ENCODE results near the gene AHNAK2.

Gene AHNAK2

GRCh38 chr14:105011312-105011990 lies 33.3 kb upstream of the AHNAK2 start:
- DNase-seq = no peak

- DNase-seq = no peak
These were observed 32.7 kb upstream of the AHNAK2 start for GRCh38 chr14:105010891-105011291.

GRCh38 chr14:105010106-105010505 lies 31.9 kb upstream of the AHNAK2 start:
- no peak for DNase-seq

GRCh38 chr14:105007593-105008264 lies 29.6 kb upstream of the AHNAK2 start:
- DNase-seq = no peak

DNA sequence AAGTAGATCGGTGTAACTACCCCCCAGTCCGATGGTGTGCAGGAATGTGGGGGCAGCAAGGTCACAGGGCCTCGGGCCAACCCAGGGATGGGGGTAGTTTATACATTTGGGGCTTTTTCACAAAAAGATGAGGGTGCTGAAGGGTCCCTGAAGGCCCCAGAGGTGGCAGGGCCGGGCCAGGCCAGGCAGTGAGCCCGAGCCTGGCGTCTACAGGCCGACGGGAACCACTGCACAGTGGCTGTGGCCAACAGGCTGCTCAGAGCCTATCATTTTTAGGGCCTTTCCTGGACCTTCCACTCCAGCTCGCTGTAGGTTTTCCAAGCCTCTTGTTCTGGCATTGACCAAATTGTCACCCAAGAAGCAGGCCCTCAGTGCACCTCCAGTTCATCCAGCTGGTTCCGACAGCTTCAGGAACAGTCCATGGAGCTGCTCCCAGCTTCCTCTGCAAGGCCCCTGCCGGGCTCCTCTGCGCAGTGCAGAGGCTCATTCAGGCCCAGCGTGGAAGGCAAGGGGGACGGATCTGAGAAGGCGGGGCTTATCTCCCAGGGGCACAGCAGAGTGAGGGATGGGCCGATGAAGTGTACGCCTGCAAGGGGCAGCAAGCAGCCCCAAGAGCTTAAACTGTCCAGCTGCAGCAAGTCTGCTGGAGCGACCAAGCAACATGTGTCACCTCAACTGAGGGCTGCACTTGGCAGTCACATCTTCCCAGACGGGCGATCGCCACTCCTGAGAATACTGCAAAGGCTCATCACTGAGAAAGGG lies 28.8 kb upstream of the AHNAK2 start:
- no peak for DNase-seq

DNA sequence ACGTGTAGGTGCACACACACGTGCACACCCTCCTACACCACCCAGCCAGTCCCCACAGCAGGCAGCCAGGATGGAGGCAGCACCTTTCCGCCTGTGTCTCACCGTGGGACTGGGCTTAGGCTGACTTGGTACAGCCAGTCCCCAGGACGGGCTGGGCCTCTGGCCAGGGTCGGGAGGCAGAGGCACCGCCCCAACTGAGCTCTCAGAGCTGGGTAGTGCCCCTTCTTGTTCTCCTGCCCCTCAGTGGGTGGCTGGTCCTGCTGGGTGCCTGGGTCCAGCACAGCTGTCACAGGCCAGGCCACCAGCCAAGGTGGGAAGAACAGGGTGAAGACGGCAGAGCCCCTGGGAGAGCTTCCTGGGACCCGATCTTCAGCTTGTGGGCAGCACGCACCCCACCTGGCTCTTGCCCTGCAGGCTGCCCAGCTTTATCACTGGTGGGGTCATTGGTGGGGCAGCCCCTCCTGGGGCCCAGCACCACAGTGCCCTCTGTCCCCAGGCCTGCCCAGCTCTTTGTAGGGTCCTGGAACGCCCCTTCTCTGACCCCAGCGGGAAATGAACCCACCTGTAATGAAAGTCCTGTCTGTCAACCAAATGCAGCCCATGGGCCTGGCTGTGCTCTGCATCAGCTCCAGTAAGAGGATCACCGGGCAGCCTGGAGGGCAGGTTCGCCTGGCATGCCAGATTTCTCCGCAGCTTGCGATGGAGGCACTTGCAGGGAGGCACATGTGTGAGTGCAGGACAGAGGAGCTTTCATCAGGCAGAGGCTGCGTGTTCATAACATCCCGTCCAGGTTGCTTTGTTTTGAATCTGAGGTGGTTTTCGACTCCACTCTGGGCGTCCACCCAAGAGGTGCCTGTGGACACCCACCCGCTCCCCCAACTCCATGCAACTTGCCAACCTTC lies 28.0 kb upstream of the AHNAK2 start:
- no peak for DNase-seq

- DNase-seq = no peak
These were observed 27.3 kb upstream of the AHNAK2 start for GRCh38 chr14:105005329-105005928.

- DNase-seq = no peak
These were observed 21.2 kb upstream of the AHNAK2 start for GRCh38 chr14:104999361-104999760.

DNA sequence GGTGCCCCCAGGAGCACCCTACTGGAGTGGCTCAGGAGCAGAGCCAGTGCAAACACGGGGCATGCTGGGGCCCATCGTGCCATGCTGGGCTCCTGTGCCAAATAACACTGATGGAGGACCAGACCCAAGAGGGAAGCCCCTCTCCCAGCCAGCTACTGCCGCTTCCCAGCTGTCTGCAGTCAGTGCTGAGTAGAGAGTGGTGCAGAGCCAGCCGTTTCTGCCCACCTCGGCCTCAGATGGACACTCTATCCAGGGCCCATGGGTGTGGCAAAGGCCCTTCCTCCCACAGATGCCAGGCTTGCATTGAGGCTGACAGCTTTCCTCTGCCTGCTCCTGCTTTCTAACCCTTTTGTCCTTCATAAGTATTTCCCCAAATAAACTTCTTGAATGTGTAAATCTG lies 20.6 kb upstream of the AHNAK2 start:
- DNase-seq = no peak

- no peak for DNase-seq
These were observed 18.3 kb upstream of the AHNAK2 start for GRCh38 chr14:104996483-104996882.

- DNase-seq = no peak
These were observed 17.9 kb upstream of the AHNAK2 start for GRCh38 chr14:104996032-104996431.

DNA sequence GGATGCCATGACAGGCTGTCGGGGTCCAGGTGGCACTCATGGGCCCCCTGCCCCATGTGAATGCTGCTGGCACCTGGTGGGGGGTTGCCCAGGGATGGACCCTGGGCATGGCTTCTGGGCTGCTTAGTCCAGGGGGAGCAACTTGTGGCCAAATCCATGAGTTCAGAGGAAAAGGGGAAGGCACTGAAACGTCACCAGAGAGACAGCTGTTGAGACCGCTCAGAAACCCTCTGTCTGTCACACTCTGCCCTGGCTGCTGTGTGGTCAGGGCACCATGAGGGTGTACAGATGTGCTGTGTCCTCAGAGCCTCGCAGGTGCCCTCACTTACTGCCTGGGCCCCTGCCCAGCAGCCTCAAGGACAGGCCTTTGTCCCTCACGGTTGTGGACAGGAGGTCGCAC lies 16.8 kb upstream of the AHNAK2 start:
- DNase-seq = no peak

GRCh38 chr14:104993808-104994591 lies 15.8 kb upstream of the AHNAK2 start:
- DNase-seq = no peak

DNA sequence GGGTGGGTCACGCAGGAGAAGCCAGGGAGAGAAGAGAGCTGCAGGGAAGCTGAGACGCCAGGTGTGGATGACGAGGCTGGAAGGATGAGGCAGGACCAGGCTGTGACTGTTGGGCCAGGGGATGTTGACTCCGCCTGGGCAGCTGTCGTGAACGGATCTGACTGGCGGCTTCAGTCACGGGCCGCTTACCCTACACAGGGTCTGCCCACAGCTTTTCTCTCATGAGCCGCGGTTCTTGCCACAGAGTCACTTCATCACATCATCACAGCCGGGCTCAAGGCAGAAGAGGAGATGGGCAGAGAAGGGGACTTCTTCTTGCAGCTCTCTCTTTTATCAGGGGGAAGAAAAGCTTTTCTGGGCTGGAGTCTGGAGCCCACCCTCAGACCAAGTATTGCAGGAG lies 15.1 kb upstream of the AHNAK2 start:
- no peak for DNase-seq

DNA sequence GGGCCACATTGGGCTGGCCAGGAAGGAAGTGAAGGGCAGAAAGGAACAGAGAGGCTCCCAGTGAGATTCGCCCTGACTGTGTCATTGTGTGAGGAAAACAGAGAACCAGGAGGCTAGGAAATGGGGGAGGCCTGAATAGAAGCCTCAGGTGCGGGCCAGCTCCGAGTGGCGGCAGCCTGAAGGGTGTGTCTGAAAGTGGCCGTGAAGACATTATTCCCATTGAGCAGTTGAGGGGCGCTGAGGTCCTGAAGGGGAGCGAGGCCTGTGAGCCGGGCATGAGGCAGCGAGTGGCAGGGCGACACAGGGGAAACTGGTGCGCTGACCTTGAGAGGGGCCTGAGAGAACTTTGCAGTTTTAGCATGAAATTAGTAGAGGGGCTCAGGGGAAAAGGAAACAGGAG lies 14.3 kb upstream of the AHNAK2 start:
- DNase-seq = no peak

DNA sequence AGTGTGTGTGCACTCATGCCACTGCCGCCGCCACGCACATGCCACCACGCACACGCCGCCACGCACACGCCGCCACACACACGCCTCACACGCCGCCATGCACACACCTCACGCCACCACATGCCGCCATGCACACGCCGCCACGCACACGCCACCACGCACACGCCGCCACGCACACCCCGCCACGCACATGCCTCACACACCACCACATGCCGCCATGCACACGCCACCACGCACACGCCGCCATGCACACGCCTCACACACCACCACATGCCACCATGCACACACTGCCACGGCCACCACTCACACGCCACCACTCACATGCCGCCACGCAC lies 13.7 kb upstream of the AHNAK2 start:
- DNase-seq = no peak

- no peak for DNase-seq
These were observed 11.8 kb upstream of the AHNAK2 start for GRCh38 chr14:104989951-104990303.

GRCh38 chr14:104989236-104989950 lies 11.2 kb upstream of the AHNAK2 start:
- DNase-seq = no peak

- no peak for DNase-seq
These were observed 8.5 kb upstream of the AHNAK2 start for GRCh38 chr14:104986487-104987164.

DNA sequence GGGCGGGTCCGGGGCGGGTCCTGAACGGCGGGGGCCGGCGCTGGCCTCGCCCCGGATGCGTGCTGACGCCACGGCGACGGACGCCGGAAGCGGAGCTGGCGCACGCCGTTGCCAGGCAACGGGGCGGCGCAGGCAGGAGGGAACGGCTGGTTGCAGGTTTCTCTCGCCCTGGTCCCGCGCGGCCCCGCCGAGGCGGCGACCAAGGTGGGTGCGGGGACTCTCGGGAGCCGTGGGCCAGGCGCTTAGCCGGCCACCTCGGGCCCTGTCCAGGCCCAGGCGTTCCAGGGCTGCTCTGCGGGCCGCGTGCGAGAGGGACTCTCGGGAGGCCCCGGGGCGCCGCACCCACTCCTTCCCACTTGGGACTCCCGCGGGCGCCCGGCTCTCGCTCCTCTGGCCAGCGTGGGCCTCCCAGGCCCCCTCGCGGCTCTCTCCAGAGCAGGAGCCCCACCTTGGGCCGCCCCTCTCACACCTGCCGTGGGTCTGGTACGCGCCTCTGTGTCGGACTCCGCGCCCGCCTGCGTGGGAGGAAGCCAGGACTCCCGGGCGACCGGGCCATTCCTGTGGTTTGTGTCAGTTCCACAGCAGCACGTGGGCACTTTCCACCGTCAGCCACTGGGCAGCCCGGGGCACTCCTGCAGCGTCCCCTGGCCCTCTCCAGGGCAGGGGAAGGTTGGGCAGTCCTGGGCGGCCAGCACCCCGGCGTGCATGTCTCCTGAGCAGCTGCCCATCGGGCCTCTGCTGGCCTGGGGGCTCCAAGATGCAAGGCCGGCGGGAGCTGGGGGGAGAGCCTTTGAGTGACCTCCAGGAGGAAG lies 7.7 kb upstream of the AHNAK2 start, which contains the start of gene CLBA1:
CLBA1 (plus strand) TSS at position 114 of the 812 bp plus-strand sequence; CDS start at position 758, 644 bp downstream.
- DNase-seq = peak; percentile 80 to 92
